ENCODE measurements around the gene RPL28. TPM values are rescaled to one million over a fixed set of nuclear protein-coding genes. Genes with fewer than 3 reads are reported as not detected.

Gene RPL28
- total RNA-seq, 1 experiment from 2014 or later: 617 TPM

DNA sequence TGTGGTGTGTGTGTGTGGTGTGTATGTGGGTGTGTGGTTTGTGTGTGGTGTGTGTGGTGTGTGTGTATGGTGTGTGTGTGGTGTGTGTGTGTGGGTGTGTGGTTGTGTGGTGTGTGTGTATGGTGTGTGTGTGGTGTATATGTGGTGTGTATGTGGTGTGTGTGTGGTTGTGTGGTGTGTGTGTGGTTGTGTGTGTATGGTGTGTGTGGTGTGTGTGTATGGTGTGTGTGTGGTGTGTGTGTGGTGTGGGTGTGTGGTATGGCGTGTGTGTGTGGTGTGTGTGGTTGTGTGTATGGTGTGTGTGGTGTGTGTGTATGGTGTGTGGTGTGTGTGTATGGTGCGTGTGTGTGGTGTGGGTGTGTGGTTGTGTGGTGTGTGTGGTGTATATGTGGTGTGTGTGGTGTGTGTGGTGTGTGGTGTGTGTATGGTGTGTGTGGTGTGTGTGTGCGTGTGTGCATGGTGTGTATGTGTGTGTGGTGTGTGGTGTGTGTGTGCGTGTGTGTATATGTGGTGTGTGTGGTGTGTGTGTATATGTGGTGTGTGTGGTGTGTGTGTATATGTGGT, 48.7 kb downstream of the RPL28 start:
- H3K4me1 ChIP-seq: no peaks in the 10 kb centered on the region
- no peaks in the 10 kb centered on the region for H3K27me3 ChIP-seq
- H3K4me3 ChIP-seq: no peak overlapping the region
- no peak for DNase-seq
- H3K36me3 ChIP-seq: no peaks in the 10 kb centered on the region
- H3K9me3 ChIP-seq (replicated peaks): no peaks in the 10 kb centered on the region
- no peak overlapping the region for H3K27ac ChIP-seq

DNA sequence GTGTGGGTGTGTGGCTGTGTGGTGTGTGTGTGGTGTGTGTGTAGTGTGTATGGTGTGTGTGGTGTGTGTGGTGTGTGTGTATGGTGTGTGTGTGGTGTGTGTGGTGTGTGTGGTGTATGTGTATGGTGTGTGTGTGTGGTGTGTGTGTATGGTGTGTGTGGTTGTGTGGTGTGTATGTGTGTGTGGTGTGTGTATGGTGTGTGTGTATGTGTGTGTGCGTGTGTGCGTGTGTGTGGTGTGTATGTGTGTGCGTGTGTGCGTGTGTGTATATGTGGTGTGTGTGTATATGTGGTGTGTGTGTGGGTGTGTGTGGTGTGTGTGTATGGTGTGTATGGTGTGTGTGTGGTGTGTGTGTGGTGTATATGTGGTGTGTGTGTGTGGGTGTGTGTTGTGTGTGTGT, 49.3 kb downstream of the RPL28 start:
- H3K27me3 ChIP-seq: no peaks in the 10 kb centered on the region
- no peak overlapping the region for H3K4me3 ChIP-seq
- no peak overlapping the region for H3K27ac ChIP-seq
- no peak for DNase-seq
- no peaks in the 10 kb centered on the region for H3K9me3 ChIP-seq (replicated peaks)
- no peaks in the 10 kb centered on the region for H3K4me1 ChIP-seq
- H3K36me3 ChIP-seq: no peaks in the 10 kb centered on the region

DNA sequence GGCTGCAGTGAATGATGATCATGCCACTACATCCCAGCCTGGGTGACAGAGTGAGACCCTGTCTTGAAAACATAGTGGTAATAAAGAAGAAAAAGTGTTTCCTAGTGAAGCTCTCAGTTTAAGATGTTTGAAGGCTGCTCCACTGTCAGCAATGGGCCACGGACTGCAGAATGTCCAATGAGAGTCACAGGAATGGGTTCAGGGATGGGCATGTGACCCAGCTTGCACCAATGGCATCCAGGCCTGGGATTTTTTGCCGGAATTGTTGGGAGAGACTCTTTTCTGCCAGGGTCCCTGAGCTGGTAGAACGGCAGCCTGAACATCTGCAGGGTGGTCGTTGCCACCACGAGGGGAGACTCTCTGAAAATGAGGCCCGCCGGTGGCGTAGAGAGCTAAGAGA, 51.1 kb downstream of the RPL28 start:
- H3K27ac ChIP-seq: no peak overlapping the region
- no peaks in the 10 kb centered on the region for H3K9me3 ChIP-seq (replicated peaks)
- no peaks in the 10 kb centered on the region for H3K36me3 ChIP-seq
- no peaks in the 10 kb centered on the region for H3K4me1 ChIP-seq
- no peak for DNase-seq
- no peaks in the 10 kb centered on the region for H3K27me3 ChIP-seq
- H3K4me3 ChIP-seq: no peak overlapping the region

DNA sequence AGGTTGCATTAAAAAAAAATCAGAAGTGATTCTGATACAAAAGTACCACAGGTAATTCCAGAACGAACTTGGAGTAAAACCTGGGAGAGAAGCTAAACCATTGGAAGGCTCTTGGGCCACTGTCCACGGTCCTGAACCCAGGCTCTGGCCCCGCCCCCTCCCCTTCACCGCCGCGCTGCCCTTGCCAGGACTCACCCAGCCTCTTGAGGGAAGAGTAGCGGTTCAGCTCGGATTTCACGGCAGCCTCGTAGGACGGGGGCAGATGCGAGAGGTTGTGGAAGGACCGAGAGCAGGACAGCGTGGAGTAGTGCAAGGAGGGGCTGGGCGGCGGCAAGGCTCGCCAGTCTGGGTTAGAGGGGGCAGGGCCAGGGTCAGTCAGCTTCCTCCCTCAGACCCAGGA, 51.7 kb downstream of the RPL28 start:
- Histone ChIP-seq H3K9me3 (replicated peaks) (no peaks in the 10 kb centered on the region), H3K27ac (no peak overlapping the region), H3K4me1 (no peaks in the 10 kb centered on the region), H3K27me3 (no peaks in the 10 kb centered on the region), H3K36me3 (no peaks in the 10 kb centered on the region), H3K4me3 (no peak overlapping the region)
- peak; percentile 88 to 92 for DNase-seq

DNA sequence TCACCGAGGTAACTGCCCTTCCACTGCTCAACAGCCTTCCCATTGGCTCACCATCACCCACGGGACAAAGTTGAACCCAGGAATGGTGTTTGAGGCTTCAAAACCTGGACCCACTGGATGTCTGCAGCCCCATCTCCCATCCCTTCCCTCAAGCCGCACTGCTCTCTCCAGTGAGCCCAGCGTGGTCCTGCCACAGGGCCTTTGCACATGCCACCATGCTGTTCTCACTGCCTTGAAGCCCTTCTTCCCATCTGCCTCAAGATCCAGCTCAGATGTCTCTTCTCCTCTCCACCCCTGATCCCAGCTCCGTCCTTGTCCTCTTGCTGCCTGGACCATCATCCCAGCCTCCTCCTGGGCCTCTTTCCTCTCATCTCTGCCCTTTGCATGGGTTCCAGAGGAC, 53.3 kb downstream of the RPL28 start:
- H3K27me3 ChIP-seq: no peaks in the 10 kb centered on the region
- no peak overlapping the region for H3K27ac ChIP-seq
- no peak for DNase-seq
- H3K4me3 ChIP-seq: no peak overlapping the region
- no peaks in the 10 kb centered on the region for H3K9me3 ChIP-seq (replicated peaks)
- H3K36me3 ChIP-seq: no peaks in the 10 kb centered on the region
- no peaks in the 10 kb centered on the region for H3K4me1 ChIP-seq

DNA sequence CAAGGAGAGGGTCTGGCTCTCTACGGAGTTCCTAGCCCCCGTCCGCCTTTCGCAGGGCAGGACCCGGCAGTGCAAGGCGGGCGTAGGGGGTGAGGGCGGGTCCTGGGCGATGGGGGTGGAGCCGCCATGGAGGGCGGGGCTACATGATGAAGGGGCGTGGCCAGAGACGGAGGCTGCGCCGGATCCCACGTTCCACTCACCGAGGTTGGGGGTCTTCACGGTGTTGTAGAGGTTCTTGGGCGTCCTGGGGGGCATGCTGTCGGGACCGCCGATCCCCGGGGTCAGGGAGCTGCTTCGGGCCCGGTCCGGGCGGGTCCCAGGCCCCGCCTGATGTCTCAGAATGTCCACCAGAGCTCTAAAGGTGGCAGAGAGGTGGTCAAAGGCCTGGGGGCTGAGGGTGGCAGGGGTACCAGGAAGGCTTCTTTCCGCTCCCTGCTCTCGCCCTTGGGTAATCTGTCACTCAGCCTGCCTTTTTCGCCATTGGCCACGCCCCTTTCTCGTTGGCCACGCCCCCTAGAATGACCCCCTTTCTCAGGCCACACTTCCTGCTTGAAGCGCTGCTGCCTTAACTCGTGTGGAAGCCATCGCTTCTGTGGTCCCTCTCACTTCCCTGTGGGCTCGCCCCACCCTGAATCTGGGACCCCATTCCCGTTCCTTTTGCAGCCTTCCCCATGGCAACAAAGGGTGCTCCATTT, 54.8 kb downstream of the RPL28 start:
- peak in 1 of 2 experiments; percentile 40 for DNase-seq
- H3K4me1 ChIP-seq: no peaks in the 10 kb centered on the region
- no peaks in the 10 kb centered on the region for H3K27me3 ChIP-seq
- H3K4me3 ChIP-seq: no peak overlapping the region
- H3K36me3 ChIP-seq: no peaks in the 10 kb centered on the region
- H3K9me3 ChIP-seq (replicated peaks): no peaks in the 10 kb centered on the region
- no peak overlapping the region for H3K27ac ChIP-seq

DNA sequence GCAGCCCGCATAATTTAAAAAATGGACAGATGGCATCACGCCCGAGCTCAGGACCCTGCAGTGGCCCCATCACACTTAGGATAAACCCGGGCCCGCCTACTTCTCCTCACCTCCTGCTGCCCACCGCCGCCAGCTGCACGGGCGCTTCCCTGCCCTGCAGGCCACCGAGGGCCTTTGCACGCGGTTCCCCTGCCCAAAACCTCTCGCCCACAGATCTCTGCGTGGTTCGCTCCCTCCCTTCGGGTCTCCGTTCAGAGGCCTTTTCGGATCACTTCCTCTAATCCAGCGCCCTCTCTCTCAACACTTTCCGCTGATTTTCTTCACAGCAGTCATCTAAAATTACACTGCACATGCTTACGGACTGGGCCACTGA, 55.6 kb downstream of the RPL28 start:
- no peaks in the 10 kb centered on the region for H3K4me1 ChIP-seq
- no peak overlapping the region for H3K27ac ChIP-seq
- H3K9me3 ChIP-seq (replicated peaks): no peaks in the 10 kb centered on the region
- no peak for DNase-seq
- no peaks in the 10 kb centered on the region for H3K36me3 ChIP-seq
- no peaks in the 10 kb centered on the region for H3K27me3 ChIP-seq
- no peak overlapping the region for H3K4me3 ChIP-seq

DNA sequence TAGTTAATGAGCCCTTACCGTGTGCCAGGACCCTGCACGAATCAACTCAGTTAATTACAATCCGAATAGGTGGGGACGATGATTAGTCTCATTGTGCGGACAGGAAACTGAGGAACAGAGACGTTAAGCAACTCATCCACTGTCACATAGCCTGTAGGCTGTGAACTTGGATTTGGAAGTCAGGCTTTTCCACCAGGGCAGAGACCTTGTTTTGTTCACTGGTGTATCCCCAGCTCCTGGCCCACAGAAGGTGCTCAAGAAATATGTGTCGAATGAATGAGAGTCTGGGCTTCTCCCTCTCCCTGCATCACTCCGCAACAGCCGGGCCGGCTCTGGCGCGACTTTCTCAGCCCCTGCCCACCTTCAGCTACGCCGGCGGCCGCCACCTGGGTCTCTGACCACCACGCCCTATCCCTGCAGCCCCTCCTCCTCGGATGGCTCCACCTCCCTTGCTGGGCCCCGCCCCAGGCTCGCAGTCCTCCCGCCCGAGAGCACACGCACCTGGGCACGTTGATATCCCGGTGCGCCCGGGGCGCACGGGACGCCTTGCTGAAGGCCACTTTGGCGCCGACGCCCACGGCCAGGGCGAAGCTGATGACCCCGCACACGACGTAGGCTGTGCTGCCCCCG, 56.1 kb downstream of the RPL28 start:
- Histone ChIP-seq H3K27ac (no peak overlapping the region), H3K4me3 (no peak overlapping the region), H3K4me1 (no peaks in the 10 kb centered on the region), H3K36me3 (no peaks in the 10 kb centered on the region), H3K27me3 (no peaks in the 10 kb centered on the region), H3K9me3 (replicated peaks) (no peaks in the 10 kb centered on the region)
- DNase-seq: no peak

DNA sequence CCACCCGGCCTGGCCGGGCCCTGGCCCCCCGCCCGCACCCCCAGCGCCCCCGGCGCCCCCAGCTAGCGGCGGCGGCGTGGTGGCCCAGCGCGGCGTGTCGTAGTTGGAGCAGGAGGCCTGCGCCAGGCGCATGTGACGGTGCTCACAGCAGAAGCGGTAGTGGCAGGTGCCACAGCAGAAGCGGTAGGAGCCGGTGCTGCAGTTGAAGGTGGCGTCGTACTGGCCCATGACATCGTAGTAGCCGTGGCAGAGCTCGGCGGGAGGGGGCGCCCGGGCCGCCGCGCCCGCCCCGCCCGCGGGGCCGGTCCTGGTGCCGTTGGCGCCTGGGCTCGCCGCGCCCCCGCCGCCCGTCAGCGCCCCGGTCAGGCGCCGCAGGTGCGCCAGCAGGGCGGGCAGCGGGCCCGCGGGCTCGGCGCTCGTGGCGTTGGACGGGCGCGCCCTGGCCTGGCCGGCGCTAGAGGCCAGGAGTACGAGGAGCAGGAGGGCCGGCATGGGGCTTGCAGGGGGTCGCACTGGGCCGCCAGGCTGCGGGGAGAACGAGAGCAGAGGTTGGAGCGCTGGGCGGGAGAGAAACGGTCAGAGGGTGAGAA, 56.7 kb downstream of the RPL28 start:
- Histone ChIP-seq H3K27ac (no peak overlapping the region), H3K36me3 (no peaks in the 10 kb centered on the region), H3K27me3 (no peaks in the 10 kb centered on the region), H3K4me1 (no peaks in the 10 kb centered on the region), H3K9me3 (replicated peaks) (no peaks in the 10 kb centered on the region), H3K4me3 (no peak overlapping the region)
- DNase-seq: no peak

DNA sequence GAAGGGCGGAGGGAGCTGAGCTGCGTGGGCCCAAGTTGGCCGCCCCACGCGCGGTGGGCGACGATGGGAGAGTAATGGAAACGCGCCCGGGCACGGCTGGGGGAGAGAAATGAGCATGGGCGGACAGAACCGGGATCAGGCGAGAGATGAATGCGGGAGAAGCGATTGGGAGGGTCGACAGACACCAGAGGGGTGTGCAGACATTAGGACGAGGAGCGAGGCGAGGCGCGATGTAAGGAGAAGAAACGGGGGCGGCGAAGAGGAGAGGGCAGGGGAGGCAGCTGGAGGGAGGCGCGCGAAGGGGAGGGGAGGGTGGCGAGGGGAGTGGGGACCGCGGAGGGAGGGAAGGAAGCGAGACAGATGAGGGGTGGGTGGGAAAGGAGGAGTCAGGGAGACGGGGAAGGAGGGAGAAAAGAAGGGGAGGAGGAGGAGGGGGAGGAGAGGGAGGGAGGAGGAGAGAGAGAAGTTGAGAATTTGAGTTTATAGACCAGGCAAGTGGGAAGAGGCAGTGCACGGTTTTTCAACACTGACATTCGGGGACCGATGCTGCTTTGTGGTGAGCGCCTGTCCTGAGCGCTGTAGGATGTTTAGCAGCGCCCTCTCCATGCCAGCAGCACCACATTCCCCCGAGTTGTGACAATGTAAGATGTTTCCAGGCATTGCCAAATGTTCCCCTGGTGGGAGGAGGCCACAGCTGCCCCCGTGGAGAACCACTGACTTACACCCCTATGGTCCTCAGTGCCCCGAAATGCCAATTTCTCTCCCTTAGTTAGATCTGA, 57.5 kb downstream of the RPL28 start, which contains the start of gene SHISA7:
Gene SHISA7 (minus strand): TSS at position 256 of the 779 bp plus-strand sequence. CDS start 437 bp downstream, outside the sequence.
- H3K9me3 ChIP-seq (replicated peaks): no peaks in the 10 kb centered on the region
- no peaks in the 10 kb centered on the region for H3K4me1 ChIP-seq
- no peak within 1 kb of the TSS for H3K27ac ChIP-seq
- no peaks in the 10 kb centered on the region for H3K36me3 ChIP-seq
- no peak for DNase-seq
- H3K4me3 ChIP-seq: no peak within 1 kb of the TSS
- no peaks in the 10 kb centered on the region for H3K27me3 ChIP-seq

DNA sequence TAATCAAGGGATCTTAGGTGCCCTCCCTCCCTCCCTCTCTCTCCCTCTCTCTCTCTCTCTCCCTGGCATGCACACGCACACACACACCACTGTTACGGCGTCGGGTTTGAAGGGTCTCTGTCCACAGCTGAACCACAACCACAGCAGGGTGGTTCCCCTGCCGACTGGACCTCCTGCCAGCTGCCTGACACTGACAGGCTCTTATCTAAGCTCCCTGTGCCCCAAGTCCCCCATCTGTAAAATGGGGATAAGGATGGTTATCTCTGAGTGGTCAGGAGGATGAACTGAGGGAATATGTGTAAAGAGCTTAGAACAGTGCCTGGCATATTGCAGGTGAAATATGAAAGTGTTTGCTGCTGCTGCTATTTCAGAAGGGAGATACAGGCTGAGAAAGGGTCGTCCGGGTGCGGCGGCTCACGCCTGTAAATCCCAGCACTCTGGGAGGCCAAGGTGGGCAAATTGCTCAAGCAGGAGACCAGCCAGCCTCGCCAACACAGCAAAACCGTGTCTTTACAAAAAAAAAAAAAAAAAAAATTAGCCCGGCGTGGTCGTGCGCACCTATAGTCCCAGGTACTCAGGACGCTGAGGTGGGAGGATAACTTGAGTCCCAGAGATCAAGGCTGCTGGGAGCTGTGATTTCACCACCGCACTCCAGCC, 58.2 kb downstream of the RPL28 start:
- Histone ChIP-seq H3K4me1 (no peaks in the 10 kb centered on the region), H3K9me3 (replicated peaks) (no peaks in the 10 kb centered on the region), H3K4me3 (no peak overlapping the region), H3K27me3 (no peaks in the 10 kb centered on the region), H3K27ac (no peak overlapping the region), H3K36me3 (no peaks in the 10 kb centered on the region)
- no peak for DNase-seq

DNA sequence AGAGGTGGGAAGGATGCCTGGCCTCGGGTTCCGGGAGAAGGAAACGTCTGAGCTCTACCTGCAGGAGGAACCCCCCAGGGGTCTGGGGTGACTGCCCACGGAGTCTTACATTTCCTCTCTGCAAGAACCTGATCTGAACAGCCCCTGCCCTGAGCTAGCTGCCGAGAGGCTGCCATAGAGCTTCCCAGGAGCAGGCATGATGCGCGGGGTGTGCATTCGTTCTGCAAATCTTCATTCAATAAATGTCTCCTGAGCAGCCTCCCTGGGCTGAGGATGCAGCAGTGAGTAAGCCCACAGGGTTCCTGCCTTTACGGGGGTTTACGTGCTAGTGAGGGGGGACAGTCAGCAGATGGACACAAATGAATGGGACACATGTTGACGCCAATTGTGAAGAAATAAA, 58.9 kb downstream of the RPL28 start:
- Histone ChIP-seq H3K27me3 (no peaks in the 10 kb centered on the region), H3K4me1 (no peaks in the 10 kb centered on the region), H3K9me3 (replicated peaks) (no peaks in the 10 kb centered on the region), H3K36me3 (no peaks in the 10 kb centered on the region), H3K27ac (no peak overlapping the region), H3K4me3 (no peak overlapping the region)
- DNase-seq: no peak

DNA sequence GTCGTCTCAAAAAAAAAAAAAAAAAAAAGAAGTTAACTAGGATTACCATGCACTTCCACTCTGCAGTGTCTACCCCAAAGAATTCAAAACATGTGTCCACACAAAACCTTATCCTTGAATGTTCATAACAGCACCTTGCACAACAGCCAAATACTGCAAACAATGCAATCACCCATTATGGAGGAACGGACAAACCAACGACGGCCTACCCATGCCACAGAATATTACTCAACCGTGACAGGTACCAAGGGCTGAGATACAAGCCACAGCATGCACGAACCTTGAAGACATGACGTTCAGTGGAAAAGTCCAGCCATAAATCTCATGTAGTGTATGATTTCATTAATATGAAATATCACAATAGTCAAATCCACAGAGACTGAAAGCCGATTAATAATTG, 60.3 kb downstream of the RPL28 start:
- H3K27me3 ChIP-seq: no peaks in the 10 kb centered on the region
- no peak for DNase-seq
- no peaks in the 10 kb centered on the region for H3K36me3 ChIP-seq
- H3K4me1 ChIP-seq: no peaks in the 10 kb centered on the region
- no peaks in the 10 kb centered on the region for H3K9me3 ChIP-seq (replicated peaks)
- no peak overlapping the region for H3K4me3 ChIP-seq
- H3K27ac ChIP-seq: no peak overlapping the region

DNA sequence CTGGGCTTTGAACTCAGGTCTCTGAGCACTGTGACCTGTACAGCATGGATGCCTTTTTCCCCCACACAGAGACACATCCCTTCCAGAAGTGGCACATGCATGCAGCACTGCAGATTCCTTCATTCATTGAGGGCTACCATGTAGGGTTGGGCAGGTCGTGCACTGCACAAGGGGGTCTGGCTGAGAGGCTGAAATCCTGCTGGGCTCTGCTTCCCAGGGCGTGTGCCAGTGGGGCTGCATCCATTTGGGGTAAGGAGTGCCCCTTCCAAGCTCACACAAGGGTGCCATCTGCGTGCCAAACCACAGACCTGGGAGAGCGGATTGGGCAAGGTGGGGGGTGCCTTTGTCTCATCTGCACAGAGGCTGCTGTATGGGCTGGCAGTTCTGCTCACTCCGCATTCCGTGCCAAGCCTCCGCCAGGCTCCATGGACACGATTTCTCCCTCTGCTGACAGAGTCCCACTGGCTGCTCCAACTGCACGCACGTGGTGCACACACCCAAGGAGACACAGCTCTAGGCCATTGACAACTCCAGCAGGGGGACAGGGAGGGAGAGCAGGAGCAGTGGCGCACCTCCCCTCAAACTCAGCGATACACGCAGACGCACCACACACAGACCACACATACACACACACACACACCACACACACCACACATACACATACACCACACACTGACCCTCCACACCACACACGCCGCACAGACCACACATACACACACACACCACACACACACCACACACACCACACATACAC, 61.9 kb downstream of the RPL28 start:
- no peaks in the 10 kb centered on the region for H3K36me3 ChIP-seq
- no peaks in the 10 kb centered on the region for H3K4me1 ChIP-seq
- H3K9me3 ChIP-seq (replicated peaks): no peaks in the 10 kb centered on the region
- peak; percentile 38 to 47 for DNase-seq
- H3K4me3 ChIP-seq: no peak overlapping the region
- H3K27me3 ChIP-seq: no peaks in the 10 kb centered on the region
- H3K27ac ChIP-seq: no peak overlapping the region

All from SJCRH30 (cell line).